WTC11 (cell line): ENCODE results near the gene ATP13A2. TPM values are rescaled to one million over a fixed set of nuclear protein-coding genes. Genes with fewer than 3 reads are reported as not detected.

Experiments used
- ATAC-seq: fragments of 200-7000 bp; cut with Tn5 transposase; 2 replicates; pipeline ENCODE4 v1.10.0; 2021; ENCODE audit warnings: mild to moderate bottlenecking, moderate library complexity
- CTCF ChIA-PET: fragments of 300-600 bp; sonication (Branson Sonifier 250); formaldehyde crosslinking; loops from one replicate; lab custom pipeline; 2021; ENCODE audit warnings: antibody characterized with exemption; lab: Charles Lee
- POLR2A ChIA-PET: fragments of 350-600 bp; sonication (Branson Sonifier 250); formaldehyde crosslinking; loops from one replicate; lab custom pipeline; 2021; ENCODE audit warnings: antibody characterized with exemption; lab: Charles Lee
- DNase-seq: peaks from one replicate; pipeline ENCODE4 v3.0.0; 2021; ENCODE audit warnings: low spot score
- H3K27ac Mint-ChIP-seq: 2 replicates; pipeline ENCODE4 v1.8.0; 2021; ENCODE audit warnings: mixed read lengths
- H3K27me3 Mint-ChIP-seq: 2 replicates; pipeline ENCODE4 v1.8.0; 2021; ENCODE audit warnings: low read depth, mild to moderate bottlenecking, moderate library complexity, mixed read lengths
- H3K36me3 Mint-ChIP-seq: 2 replicates; pipeline ENCODE4 v1.8.0; 2021; ENCODE audit warnings: mixed read lengths
- H3K4me1 Mint-ChIP-seq: 2 replicates; pipeline ENCODE4 v1.8.0; 2022; ENCODE audit warnings: mixed read lengths
- H3K4me3 Mint-ChIP-seq: 2 replicates; pipeline ENCODE4 v1.8.0; 2021; ENCODE audit warnings: mild to moderate bottlenecking, moderate library complexity, mixed read lengths
- H3K9me3 Mint-ChIP-seq: 2 replicates; pipeline ENCODE4 v1.8.0; 2021; ENCODE audit warnings: mixed read lengths
- ESRRA ChIP-seq: sonication (generic); formaldehyde crosslinking; IDR thresholded peaks from 2 replicates; pipeline ENCODE4 v1.8.1; 2022; ENCODE audit warnings: mild to moderate bottlenecking, missing genetic modification reagents, borderline replicate concordance
- FOXP1 ChIP-seq: sonication (generic); formaldehyde crosslinking; IDR thresholded peaks from 2 replicates; pipeline ENCODE4 v1.8.0; 2022; ENCODE audit warnings: missing genetic modification reagents, mild to moderate bottlenecking, moderate library complexity, borderline replicate concordance
- GRHL2 ChIP-seq: fragments of 250-450 bp; sonication (Bioruptor Pico); IDR thresholded peaks from 2 replicates; pipeline ENCODE4 v1.8.0; 2022; ENCODE audit warnings: mild to moderate bottlenecking, moderate library complexity; ENCODE audit not compliant: insufficient replicate concordance, severe bottlenecking
- JAZF1 ChIP-seq: fragments of 250-450 bp; sonication (Bioruptor Pico); IDR thresholded peaks from 2 replicates; pipeline ENCODE4 v1.9.0; 2021; ENCODE audit warnings: moderate library complexity, mild to moderate bottlenecking, inconsistent platforms
- MYBL2 ChIP-seq: sonication (generic); formaldehyde crosslinking; IDR thresholded peaks from 2 replicates; pipeline ENCODE4 v1.8.1; 2023; ENCODE audit warnings: mild to moderate bottlenecking, moderate library complexity, missing genetic modification reagents
- NFATC4 ChIP-seq: fragments of 250-450 bp; sonication (Bioruptor Pico); IDR thresholded peaks from 2 replicates; pipeline ENCODE4 v1.9.0; 2021; ENCODE audit warnings: mild to moderate bottlenecking
- NR1H2 ChIP-seq: sonication (generic); formaldehyde crosslinking; IDR thresholded peaks from 2 replicates; pipeline ENCODE4 v1.9.0; 2021; ENCODE audit warnings: mild to moderate bottlenecking, moderate library complexity, missing genetic modification reagents
- NR3C1 ChIP-seq: sonication (generic); formaldehyde crosslinking; conservative IDR thresholded peaks from 2 replicates; pipeline ENCODE4 v1.8.1; 2023; ENCODE audit warnings: low read depth, mild to moderate bottlenecking, missing genetic modification reagents
- PRRX2 ChIP-seq: fragments of 250-450 bp; sonication (Bioruptor Pico); IDR thresholded peaks from 2 replicates; pipeline ENCODE4 v1.8.0; 2021; ENCODE audit warnings: mild to moderate bottlenecking
- RORB ChIP-seq: fragments of 250-450 bp; sonication (Bioruptor Pico); IDR thresholded peaks from 2 replicates; pipeline ENCODE4 v1.9.0; 2021; ENCODE audit warnings: mild to moderate bottlenecking
- TCF7 ChIP-seq: sonication (generic); formaldehyde crosslinking; IDR thresholded peaks from 2 replicates; pipeline ENCODE4 v1.8.0; 2022; ENCODE audit warnings: mild to moderate bottlenecking, low read depth, missing genetic modification reagents, moderate library complexity
- ZNF138 ChIP-seq: sonication (generic); formaldehyde crosslinking; conservative IDR thresholded peaks from 2 replicates; pipeline ENCODE4 v1.8.1; 2022; ENCODE audit warnings: mild to moderate bottlenecking, moderate library complexity, missing genetic modification reagents
- ZNF232 ChIP-seq: sonication (generic); formaldehyde crosslinking; IDR thresholded peaks from 2 replicates; pipeline ENCODE4 v1.8.0; 2022; ENCODE audit warnings: mild to moderate bottlenecking, missing genetic modification reagents
- ZNF423 ChIP-seq: fragments of 250-450 bp; sonication (Bioruptor Pico); IDR thresholded peaks from 2 replicates; pipeline ENCODE4 v2.1.2; 2022; ENCODE audit warnings: mild to moderate bottlenecking, moderate library complexity
- ZNF671 ChIP-seq: fragments of 250-450 bp; sonication (Bioruptor Pico); IDR thresholded peaks from 2 replicates; pipeline ENCODE4 v1.8.0; 2021; ENCODE audit warnings: mild to moderate bottlenecking
- total RNA-seq: library from RNA; stranded (reverse); gene quantifications from 3 replicates; pipeline ENCODE4 v1.2.3, GENCODE V29; 2021
- TF ChIP-seq, protein P1 (sequence below): fragments of 250-450 bp; sonication (Bioruptor Pico); conservative IDR thresholded peaks from 2 replicates; pipeline ENCODE4 v1.9.0; 2021; ENCODE audit warnings: mild to moderate bottlenecking
- TF ChIP-seq, protein P2 (sequence below): sonication (generic); formaldehyde crosslinking; IDR thresholded peaks from 2 replicates; pipeline ENCODE4 v1.8.0; 2022; ENCODE audit warnings: mild to moderate bottlenecking, missing genetic modification reagents
- TF ChIP-seq, protein P3 (sequence below): sonication (generic); formaldehyde crosslinking; conservative IDR thresholded peaks from 2 replicates; pipeline ENCODE4 v1.8.1; 2022; ENCODE audit warnings: mild to moderate bottlenecking, missing genetic modification reagents
- TF ChIP-seq, protein P4 (sequence below): fragments of 250-450 bp; sonication (Bioruptor Pico); IDR thresholded peaks from 2 replicates; pipeline ENCODE4 v1.9.0; 2021; ENCODE audit warnings: mild to moderate bottlenecking, borderline replicate concordance
- TF ChIP-seq, protein P5 (sequence below): fragments of 250-450 bp; sonication (Bioruptor Pico); IDR thresholded peaks from 2 replicates; pipeline ENCODE4 v1.9.0; 2021; ENCODE audit warnings: mild to moderate bottlenecking
- TF ChIP-seq, protein P6 (sequence below): fragments of 250-450 bp; sonication (Bioruptor Pico); IDR thresholded peaks from 2 replicates; pipeline ENCODE4 v2.1.2; 2022; ENCODE audit warnings: mild to moderate bottlenecking, moderate library complexity
- TF ChIP-seq, protein P7 (sequence below): sonication (generic); formaldehyde crosslinking; IDR thresholded peaks from 2 replicates; pipeline ENCODE4 v1.8.1; 2023; ENCODE audit warnings: mild to moderate bottlenecking, missing genetic modification reagents, borderline replicate concordance

Gene ATP13A2
- total RNA-seq, 1 experiment from 2014 or later: 95.9 TPM

DNA sequence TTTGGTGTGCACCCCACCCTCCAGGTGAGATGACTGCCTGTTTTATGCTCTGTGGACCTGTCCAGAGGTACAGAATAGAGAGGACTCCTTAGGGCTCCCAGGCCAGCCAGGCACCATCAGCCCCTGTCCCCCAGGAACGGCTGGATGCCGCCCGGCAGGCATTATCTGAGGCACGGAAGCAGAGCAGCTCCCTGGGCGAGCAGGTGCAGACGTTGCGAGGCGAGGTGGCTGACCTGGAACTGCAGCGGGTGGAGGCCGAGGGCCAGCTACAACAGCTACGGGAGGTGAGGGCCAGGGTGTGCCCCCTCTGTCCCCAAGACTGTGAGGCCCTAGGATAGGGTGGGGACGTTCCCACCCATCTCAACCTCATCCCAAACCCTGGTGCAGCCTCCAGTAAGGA is 42.1 kb downstream of the ATP13A2 start:
- peaks cover 13% of the 10 kb centered on the region for H3K4me1 Mint-ChIP-seq
- ChIA-PET CTCF (interaction anchor here (3.7 kb wide), 1 partner anchor 17 kb away, joined by 20 read pairs; no protein-coding TSS in a partner anchor), POLR2A (interaction anchor here (0.6 kb wide), 1 partner anchor 46 kb away, joined by 5 read pairs; no protein-coding TSS in a partner anchor)
- ATAC-seq (no peak), DNase-seq (no peak)
- no peaks in the 10 kb centered on the region for H3K27me3 Mint-ChIP-seq
- peaks cover 26% of the 10 kb centered on the region for H3K36me3 Mint-ChIP-seq
- TF ChIP-seq, protein P1, sequence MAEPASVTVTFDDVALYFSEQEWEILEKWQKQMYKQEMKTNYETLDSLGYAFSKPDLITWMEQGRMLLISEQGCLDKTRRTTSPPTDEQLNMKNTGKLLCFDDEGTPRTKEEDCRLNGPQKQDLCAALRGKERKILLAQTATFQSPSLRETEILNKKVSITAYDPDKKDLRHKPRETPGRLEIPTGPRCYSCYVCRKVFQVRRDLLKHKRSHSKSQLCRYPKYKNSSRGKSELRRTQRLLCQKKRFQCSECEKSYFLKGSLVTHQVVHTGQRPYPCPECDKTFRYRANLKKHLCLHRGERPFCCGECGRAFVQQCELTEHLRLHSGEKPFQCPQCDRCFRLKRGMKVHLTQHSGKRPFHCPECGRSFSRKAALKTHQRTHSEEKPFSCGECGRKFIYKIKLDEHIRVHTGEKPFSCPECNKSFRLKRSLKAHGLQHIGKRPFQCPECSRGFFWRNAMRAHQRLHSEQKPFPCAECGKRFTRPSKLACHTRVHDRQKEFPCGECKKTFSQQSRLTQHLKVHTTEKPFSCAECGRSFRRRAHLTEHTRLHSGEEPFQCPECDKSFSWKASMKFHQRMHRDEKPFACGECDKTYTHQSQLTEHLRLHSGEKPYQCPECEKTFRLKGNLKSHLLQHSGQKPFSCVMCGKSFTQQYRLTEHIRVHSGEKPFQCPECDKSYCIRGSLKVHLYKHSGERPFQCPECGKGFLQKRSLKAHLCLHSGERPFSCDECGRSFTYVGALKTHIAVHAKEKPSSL: no peak
- TF ChIP-seq ZNF423 (CRISPR knock-in tag): no peak
- TF ChIP-seq TCF7 (CRISPR knock-in tag): no peak
- no peak for TF ChIP-seq RORB (CRISPR knock-in tag)
- TF ChIP-seq JAZF1 (CRISPR knock-in tag): no peak
- TF ChIP-seq ZNF671 (CRISPR knock-in tag): no peak
- TF ChIP-seq, protein P2, sequence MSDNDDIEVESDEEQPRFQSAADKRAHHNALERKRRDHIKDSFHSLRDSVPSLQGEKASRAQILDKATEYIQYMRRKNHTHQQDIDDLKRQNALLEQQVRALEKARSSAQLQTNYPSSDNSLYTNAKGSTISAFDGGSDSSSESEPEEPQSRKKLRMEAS (CRISPR knock-in tag): no peak
- TF ChIP-seq ZNF232 (CRISPR knock-in tag): no peak
- no peak for TF ChIP-seq MYBL2
- no peak for TF ChIP-seq NR3C1 (CRISPR knock-in tag)
- TF ChIP-seq, protein P3, sequence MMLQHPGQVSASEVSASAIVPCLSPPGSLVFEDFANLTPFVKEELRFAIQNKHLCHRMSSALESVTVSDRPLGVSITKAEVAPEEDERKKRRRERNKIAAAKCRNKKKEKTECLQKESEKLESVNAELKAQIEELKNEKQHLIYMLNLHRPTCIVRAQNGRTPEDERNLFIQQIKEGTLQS (CRISPR knock-in tag): no peak
- no peak for TF ChIP-seq NFATC4
- TF ChIP-seq ESRRA: no peak
- TF ChIP-seq, all 79 proteins: peak for 0
- Mint-ChIP-seq H3K4me3 (no peak overlapping the region), H3K9me3 (no peaks in the 10 kb centered on the region), H3K27ac (peak overlapping the region; percentile 45)

DNA sequence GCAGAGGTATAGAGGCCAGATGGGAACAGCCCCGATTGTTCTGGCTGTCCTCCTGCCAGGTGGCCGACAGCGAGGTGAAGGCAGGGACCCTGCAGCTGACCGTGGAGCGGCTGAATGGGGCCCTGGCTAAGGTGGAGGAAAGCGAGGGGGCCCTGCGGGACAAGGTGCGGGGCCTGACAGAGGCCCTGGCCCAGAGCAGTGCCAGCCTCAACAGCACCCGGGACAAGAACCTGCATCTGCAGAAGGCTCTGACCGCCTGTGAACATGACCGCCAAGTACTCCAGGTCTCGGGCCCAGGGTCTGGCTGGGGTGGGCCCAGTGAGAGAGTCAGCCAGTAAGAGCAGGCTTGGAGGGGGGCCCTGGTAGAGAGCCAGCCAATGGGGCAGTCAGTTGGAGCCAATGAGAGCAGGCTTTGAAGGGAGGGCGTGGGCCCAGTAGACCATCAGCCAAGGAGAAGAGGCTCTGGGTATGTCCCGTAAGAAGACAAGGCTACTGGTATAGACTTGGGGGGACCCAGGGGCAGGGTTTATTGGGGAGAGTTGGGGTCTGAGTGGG is 42.6 kb downstream of the ATP13A2 start:
- H3K4me3 Mint-ChIP-seq: no peak overlapping the region
- H3K27ac Mint-ChIP-seq: no peak overlapping the region; the same call in 1 of the 2 replicates
- peaks cover 13% of the 10 kb centered on the region for H3K4me1 Mint-ChIP-seq
- ChIA-PET POLR2A (no interaction called here), CTCF (interaction anchor here (2.4 kb wide), 1 partner anchor 17 kb away, joined by 9 read pairs; no protein-coding TSS in a partner anchor)
- no peaks in the 10 kb centered on the region for H3K9me3 Mint-ChIP-seq
- ATAC-seq: peak; percentile 54
- no peak for DNase-seq
- H3K27me3 Mint-ChIP-seq: no peaks in the 10 kb centered on the region
- peaks cover 26% of the 10 kb centered on the region for H3K36me3 Mint-ChIP-seq
- TF ChIP-seq TCF7 (CRISPR knock-in tag) (no peak), GRHL2 (CRISPR knock-in tag) (no peak), PRRX2 (CRISPR knock-in tag) (no peak), FOXP1 (CRISPR knock-in tag) (no peak), ESRRA (no peak), ZNF138 (no peak), NR1H2 (CRISPR knock-in tag) (no peak), ZNF232 (CRISPR knock-in tag) (no peak), ZNF671 (CRISPR knock-in tag) (no peak)
- TF ChIP-seq, protein P4, sequence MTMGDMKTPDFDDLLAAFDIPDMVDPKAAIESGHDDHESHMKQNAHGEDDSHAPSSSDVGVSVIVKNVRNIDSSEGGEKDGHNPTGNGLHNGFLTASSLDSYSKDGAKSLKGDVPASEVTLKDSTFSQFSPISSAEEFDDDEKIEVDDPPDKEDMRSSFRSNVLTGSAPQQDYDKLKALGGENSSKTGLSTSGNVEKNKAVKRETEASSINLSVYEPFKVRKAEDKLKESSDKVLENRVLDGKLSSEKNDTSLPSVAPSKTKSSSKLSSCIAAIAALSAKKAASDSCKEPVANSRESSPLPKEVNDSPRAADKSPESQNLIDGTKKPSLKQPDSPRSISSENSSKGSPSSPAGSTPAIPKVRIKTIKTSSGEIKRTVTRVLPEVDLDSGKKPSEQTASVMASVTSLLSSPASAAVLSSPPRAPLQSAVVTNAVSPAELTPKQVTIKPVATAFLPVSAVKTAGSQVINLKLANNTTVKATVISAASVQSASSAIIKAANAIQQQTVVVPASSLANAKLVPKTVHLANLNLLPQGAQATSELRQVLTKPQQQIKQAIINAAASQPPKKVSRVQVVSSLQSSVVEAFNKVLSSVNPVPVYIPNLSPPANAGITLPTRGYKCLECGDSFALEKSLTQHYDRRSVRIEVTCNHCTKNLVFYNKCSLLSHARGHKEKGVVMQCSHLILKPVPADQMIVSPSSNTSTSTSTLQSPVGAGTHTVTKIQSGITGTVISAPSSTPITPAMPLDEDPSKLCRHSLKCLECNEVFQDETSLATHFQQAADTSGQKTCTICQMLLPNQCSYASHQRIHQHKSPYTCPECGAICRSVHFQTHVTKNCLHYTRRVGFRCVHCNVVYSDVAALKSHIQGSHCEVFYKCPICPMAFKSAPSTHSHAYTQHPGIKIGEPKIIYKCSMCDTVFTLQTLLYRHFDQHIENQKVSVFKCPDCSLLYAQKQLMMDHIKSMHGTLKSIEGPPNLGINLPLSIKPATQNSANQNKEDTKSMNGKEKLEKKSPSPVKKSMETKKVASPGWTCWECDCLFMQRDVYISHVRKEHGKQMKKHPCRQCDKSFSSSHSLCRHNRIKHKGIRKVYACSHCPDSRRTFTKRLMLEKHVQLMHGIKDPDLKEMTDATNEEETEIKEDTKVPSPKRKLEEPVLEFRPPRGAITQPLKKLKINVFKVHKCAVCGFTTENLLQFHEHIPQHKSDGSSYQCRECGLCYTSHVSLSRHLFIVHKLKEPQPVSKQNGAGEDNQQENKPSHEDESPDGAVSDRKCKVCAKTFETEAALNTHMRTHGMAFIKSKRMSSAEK: no peak
- TF ChIP-seq, protein P5, sequence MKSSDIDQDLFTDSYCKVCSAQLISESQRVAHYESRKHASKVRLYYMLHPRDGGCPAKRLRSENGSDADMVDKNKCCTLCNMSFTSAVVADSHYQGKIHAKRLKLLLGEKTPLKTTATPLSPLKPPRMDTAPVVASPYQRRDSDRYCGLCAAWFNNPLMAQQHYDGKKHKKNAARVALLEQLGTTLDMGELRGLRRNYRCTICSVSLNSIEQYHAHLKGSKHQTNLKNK (CRISPR knock-in tag): no peak
- TF ChIP-seq, protein P6, sequence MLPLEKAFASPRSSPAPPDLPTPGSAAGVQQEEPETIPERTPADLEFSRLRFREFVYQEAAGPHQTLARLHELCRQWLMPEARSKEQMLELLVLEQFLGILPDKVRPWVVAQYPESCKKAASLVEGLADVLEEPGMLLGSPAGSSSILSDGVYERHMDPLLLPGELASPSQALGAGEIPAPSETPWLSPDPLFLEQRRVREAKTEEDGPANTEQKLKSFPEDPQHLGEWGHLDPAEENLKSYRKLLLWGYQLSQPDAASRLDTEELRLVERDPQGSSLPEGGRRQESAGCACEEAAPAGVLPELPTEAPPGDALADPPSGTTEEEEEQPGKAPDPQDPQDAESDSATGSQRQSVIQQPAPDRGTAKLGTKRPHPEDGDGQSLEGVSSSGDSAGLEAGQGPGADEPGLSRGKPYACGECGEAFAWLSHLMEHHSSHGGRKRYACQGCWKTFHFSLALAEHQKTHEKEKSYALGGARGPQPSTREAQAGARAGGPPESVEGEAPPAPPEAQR (CRISPR knock-in tag): no peak
- TF ChIP-seq, protein P7, sequence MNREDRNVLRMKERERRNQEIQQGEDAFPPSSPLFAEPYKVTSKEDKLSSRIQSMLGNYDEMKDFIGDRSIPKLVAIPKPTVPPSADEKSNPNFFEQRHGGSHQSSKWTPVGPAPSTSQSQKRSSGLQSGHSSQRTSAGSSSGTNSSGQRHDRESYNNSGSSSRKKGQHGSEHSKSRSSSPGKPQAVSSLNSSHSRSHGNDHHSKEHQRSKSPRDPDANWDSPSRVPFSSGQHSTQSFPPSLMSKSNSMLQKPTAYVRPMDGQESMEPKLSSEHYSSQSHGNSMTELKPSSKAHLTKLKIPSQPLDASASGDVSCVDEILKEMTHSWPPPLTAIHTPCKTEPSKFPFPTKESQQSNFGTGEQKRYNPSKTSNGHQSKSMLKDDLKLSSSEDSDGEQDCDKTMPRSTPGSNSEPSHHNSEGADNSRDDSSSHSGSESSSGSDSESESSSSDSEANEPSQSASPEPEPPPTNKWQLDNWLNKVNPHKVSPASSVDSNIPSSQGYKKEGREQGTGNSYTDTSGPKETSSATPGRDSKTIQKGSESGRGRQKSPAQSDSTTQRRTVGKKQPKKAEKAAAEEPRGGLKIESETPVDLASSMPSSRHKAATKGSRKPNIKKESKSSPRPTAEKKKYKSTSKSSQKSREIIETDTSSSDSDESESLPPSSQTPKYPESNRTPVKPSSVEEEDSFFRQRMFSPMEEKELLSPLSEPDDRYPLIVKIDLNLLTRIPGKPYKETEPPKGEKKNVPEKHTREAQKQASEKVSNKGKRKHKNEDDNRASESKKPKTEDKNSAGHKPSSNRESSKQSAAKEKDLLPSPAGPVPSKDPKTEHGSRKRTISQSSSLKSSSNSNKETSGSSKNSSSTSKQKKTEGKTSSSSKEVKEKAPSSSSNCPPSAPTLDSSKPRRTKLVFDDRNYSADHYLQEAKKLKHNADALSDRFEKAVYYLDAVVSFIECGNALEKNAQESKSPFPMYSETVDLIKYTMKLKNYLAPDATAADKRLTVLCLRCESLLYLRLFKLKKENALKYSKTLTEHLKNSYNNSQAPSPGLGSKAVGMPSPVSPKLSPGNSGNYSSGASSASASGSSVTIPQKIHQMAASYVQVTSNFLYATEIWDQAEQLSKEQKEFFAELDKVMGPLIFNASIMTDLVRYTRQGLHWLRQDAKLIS: no peak
